Mesothelial cell of epicardium (in vitro differentiated cells): Measurements from ENCODE around the gene PGAP2. TPM values are rescaled to one million over a fixed set of nuclear protein-coding genes. Genes with fewer than 3 reads are reported as not detected.

ENCODE experiments used
- DNase-seq, 2 experiments: peaks; one replicate each; pipeline ENCODE4 v3.0.0; 2021; ENCODE audit warnings: low spot score in 2 of 2; ENCODE audit not compliant: unreplicated experiment in 2 of 2
- H3K27ac Mint-ChIP-seq: 2 replicates; pipeline ENCODE4 v1.8.0; 2021; ENCODE audit warnings: mixed read lengths
- H3K27me3 Mint-ChIP-seq: 2 replicates; pipeline ENCODE4 v1.8.0; 2021; ENCODE audit warnings: low read depth, mixed read lengths
- H3K36me3 Mint-ChIP-seq: 2 replicates; pipeline ENCODE4 v1.8.0; 2021; ENCODE audit warnings: mixed read lengths
- H3K4me1 Mint-ChIP-seq: 2 replicates; pipeline ENCODE4 v1.8.0; 2021; ENCODE audit warnings: mixed read lengths
- H3K4me3 Mint-ChIP-seq: 2 replicates; pipeline ENCODE4 v1.8.0; 2021; ENCODE audit warnings: mild to moderate bottlenecking, moderate library complexity, mixed read lengths
- H3K9me3 Mint-ChIP-seq: 2 replicates; pipeline ENCODE4 v1.8.0; 2021; ENCODE audit warnings: mixed read lengths
- total RNA-seq: library from RNA; stranded (reverse); gene quantifications from 3 replicates; pipeline ENCODE4 v1.2.1, GENCODE V29; 2021
- TF ChIP-seq, protein P1 (sequence below): fragments of 200-600 bp; sonication (generic); IDR thresholded peaks from one replicate; pipeline ENCODE4 v1.5.0; 2021; ENCODE audit warnings: antibody characterized with exemption; ENCODE audit not compliant: unreplicated experiment

Gene PGAP2
- total RNA-seq, 1 donor from 2014 or later, result 47.6 TPM

- no peak overlapping the region for H3K27ac Mint-ChIP-seq
- peaks cover 8% of the 10 kb centered on the region for H3K4me1 Mint-ChIP-seq
- peaks cover 14% of the 10 kb centered on the region for H3K36me3 Mint-ChIP-seq
- DNase-seq, result no peak
- TF ChIP-seq, protein P1, sequence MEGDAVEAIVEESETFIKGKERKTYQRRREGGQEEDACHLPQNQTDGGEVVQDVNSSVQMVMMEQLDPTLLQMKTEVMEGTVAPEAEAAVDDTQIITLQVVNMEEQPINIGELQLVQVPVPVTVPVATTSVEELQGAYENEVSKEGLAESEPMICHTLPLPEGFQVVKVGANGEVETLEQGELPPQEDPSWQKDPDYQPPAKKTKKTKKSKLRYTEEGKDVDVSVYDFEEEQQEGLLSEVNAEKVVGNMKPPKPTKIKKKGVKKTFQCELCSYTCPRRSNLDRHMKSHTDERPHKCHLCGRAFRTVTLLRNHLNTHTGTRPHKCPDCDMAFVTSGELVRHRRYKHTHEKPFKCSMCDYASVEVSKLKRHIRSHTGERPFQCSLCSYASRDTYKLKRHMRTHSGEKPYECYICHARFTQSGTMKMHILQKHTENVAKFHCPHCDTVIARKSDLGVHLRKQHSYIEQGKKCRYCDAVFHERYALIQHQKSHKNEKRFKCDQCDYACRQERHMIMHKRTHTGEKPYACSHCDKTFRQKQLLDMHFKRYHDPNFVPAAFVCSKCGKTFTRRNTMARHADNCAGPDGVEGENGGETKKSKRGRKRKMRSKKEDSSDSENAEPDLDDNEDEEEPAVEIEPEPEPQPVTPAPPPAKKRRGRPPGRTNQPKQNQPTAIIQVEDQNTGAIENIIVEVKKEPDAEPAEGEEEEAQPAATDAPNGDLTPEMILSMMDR, result no peak
- H3K4me3 Mint-ChIP-seq, result no peak overlapping the region
- H3K9me3 Mint-ChIP-seq, result no peaks in the 10 kb centered on the region
- H3K27me3 Mint-ChIP-seq, result no peaks in the 10 kb centered on the region
Observed at GRCh38 chr11:3831378-3832239, 23.2 kb downstream of the PGAP2 start.

DNA sequence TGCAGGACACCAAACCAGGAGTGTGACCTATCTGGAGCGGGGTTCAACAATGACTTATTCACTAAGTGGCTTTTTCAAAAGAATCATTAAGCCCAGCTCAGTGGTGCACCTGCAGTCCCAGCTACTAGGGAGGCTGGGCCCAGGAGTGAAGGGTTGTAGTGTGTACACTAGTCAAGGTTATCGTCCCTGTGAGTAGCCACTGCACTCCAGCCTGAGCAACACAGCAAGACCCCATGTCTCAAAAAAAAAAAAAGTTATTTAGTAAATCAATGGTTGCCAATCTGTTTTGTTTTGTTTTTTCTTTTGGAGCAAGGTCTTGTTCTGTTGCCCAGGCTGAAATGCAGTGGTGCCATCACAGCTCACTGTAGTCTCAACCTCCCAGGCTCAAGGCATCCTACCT lies 24.5 kb downstream of the PGAP2 start:
- H3K27ac Mint-ChIP-seq, result no peak overlapping the region
- no peaks in the 10 kb centered on the region for H3K27me3 Mint-ChIP-seq
- H3K4me3 Mint-ChIP-seq, result no peak overlapping the region
- DNase-seq, result no peak
- TF ChIP-seq, protein P1, result no peak
- H3K4me1 Mint-ChIP-seq, result peaks cover 12% of the 10 kb centered on the region
- no peaks in the 10 kb centered on the region for H3K9me3 Mint-ChIP-seq
- H3K36me3 Mint-ChIP-seq, result peaks cover 9% of the 10 kb centered on the region

GRCh38 chr11:3833449-3833848 lies 25.1 kb downstream of the PGAP2 start:
- Mint-ChIP-seq H3K4me1 (peaks cover 12% of the 10 kb centered on the region), H3K27me3 (no peaks in the 10 kb centered on the region), H3K27ac (no peak overlapping the region), H3K9me3 (no peaks in the 10 kb centered on the region), H3K36me3 (peaks cover 8% of the 10 kb centered on the region), H3K4me3 (no peak overlapping the region)
- TF ChIP-seq, protein P1, result no peak
- no peak for DNase-seq

DNA sequence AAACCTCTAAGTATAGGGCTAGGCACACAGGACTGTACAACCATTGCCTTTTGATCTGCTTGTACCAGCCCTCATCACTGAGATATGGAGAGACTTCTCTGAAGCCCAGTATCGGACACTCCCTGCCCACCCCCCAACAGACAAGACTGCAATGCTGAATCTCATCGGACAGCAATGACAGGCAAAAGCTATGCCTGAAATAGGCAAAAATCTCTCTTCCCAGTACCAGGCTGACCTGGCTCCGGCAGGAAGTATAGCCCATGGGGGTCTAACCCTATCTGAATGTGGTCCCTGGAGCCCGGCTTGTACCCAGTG lies 25.9 kb downstream of the PGAP2 start:
- Mint-ChIP-seq H3K9me3 (no peaks in the 10 kb centered on the region), H3K27me3 (no peaks in the 10 kb centered on the region), H3K4me3 (no peak overlapping the region), H3K36me3 (peaks cover 8% of the 10 kb centered on the region), H3K4me1 (peaks cover 15% of the 10 kb centered on the region), H3K27ac (no peak overlapping the region)
- TF ChIP-seq, protein P1, result no peak
- DNase-seq, result no peak

GRCh38 chr11:3834664-3835461 lies 26.5 kb downstream of the PGAP2 start:
- no peak for DNase-seq
- Mint-ChIP-seq H3K27me3 (no peaks in the 10 kb centered on the region), H3K4me1 (peaks cover 21% of the 10 kb centered on the region), H3K4me3 (no peak overlapping the region), H3K9me3 (no peaks in the 10 kb centered on the region), H3K27ac (no peak overlapping the region), H3K36me3 (peaks cover 8% of the 10 kb centered on the region)
- TF ChIP-seq, protein P1, result no peak
